HG03558 (cell line): Measurements from ENCODE around the gene VIPR1.
A peak's percentile ranks its signal among the peaks of the same experiment; 100 is the strongest.
"Not testable (repeated sequence)": the region's sequence is repeated elsewhere in the genome, so short reads cannot be mapped to it uniquely, and the experiment has no call there.

Experiments
- ATAC-seq: cut with Tn5 transposase; IDR thresholded peaks from one replicate; pipeline ENCODE4 v1.9.1; 2021; ENCODE audit warnings: moderate number of reproducible peaks; ENCODE audit not compliant: unreplicated experiment; ENCODE audit errors: extremely low read depth

The VIPR1 gene

GRCh38 chr3:42562047-42562907, 59.8 kb downstream of the VIPR1 start:
- ATAC-seq, result no peak

- no peak for ATAC-seq
These were observed 67.2 kb downstream of the VIPR1 start for GRCh38 chr3:42569593-42570142.

- ATAC-seq, result no peak
These were observed 69.8 kb downstream of the VIPR1 start for GRCh38 chr3:42572278-42572677.

- no peak for ATAC-seq
These were observed 72.8 kb downstream of the VIPR1 start for GRCh38 chr3:42575137-42575741.

- ATAC-seq, result no peak
These were observed 75.6 kb downstream of the VIPR1 start for GRCh38 chr3:42578054-42578453.

- not testable (repeated sequence) for ATAC-seq
These were observed 76.9 kb downstream of the VIPR1 start for GRCh38 chr3:42579346-42579745.

GRCh38 chr3:42581400-42581708, 78.9 kb downstream of the VIPR1 start:
- ATAC-seq, result no peak

GRCh38 chr3:42581709-42582473, 79.4 kb downstream of the VIPR1 start, which contains the start of gene SEC22C:
Gene SEC22C (minus strand): TSS chr3:42581967. CDS start chr3:42569046, 12,921 bp downstream.
- peak; percentile 58 for ATAC-seq

GRCh38 chr3:42582474-42583070, 80.1 kb downstream of the VIPR1 start:
- ATAC-seq, result no peak
